ENCODE results near the gene SDK1.

- TF ChIP-seq CTCF (IDR thresholded peaks at IDR 0.05), result no peak
- no peak for TF ChIP-seq POLR2AphosphoS5 (IDR thresholded peaks at IDR 0.05; ENCODE audit: insufficient read depth in 1 of 2, low read depth in 1 of 2)
- TF ChIP-seq POLR2A (IDR thresholded peaks at IDR 0.05), result no peak
Measured at GRCh38 chr7:3678314-3678810, 377.3 kb downstream of the SDK1 start.

All from vagina (tissue), 2 donors.